HG03521 (cell line): ENCODE data around the gene RPL22.

Experiments
- ATAC-seq: cut with Tn5 transposase; IDR thresholded peaks from one replicate; pipeline ENCODE4 v1.9.1; 2021; ENCODE audit warnings: mild to moderate bottlenecking, moderate library complexity; ENCODE audit not compliant: unreplicated experiment

The RPL22 gene

DNA sequence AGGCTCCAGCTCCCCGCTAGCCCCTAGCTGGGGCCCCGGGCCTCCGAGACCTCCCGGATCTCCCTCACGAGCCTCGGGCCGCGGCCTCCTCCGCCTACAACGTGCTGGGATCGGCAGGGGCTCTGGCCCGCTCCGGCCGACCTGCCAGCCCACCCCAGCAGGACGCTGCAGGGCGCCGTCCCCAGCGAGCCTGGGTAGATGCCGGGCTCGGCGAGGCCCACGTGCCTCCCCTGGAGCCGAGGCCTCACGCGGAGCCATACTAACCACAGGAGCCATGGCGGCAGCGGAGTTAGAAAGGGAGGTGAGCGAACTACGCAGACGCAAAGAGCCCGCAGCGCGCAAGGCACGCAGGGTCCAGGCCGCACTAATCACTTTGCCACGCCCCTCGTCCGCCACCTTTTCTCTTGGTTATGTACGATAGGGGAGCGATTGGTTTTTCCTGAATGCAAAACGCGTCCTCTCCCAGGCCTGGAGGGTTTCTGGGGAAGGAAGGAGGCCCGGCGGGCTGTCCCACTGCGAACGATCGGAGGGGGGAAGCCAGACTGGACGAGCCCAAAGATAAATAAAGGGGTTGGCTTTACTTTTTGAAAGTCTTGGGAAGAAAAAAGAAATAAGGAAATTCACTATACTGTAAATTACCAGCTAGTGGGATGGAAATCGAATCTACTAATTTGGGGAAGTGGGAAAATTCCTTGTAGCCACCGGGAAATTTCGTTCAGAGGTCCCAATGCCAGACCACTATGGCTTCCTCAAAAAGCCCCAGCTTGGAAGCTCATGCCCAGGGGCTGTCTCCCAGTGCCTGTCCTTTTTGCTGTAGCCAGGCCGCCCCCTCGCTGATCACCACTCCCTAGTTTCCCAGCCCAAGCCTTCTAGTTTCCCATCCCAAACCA, at the start of gene RPL22:
Gene RPL22 (minus strand): TSS at position 298 of the 890 bp plus-strand sequence. CDS start 22 bp downstream, at position 276.
- peak; percentile 95 for ATAC-seq

DNA sequence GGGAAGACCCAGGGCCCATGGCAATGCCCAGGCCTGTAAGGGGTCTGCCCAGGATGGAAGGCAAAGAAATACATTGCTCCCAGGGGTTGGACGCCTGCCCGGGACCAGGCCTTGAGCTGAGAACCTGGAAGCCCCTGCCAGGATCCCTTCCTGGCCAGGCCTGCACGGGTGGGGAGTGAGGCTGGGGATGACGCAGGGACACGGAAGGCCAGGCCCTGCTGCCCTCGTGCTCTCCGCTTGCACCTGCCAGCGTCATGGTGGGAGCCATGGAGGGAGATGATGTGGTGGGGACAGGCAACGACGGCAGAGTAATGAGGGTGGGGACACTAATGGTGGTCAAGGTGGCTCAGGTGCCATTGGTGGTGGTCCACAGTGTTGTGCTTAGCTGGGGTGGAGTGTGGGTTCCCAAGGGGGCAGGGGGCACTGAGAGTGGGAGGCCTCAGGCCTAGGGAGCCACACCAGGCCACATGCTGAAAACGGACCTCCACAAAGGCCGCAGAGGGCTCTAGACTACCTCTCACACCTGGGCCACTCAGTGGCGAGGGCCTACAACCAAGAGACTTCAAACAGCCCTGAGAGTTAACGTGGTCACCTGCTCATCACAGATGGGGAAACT, 48.9 kb upstream of the RPL22 start:
- no peak for ATAC-seq

DNA sequence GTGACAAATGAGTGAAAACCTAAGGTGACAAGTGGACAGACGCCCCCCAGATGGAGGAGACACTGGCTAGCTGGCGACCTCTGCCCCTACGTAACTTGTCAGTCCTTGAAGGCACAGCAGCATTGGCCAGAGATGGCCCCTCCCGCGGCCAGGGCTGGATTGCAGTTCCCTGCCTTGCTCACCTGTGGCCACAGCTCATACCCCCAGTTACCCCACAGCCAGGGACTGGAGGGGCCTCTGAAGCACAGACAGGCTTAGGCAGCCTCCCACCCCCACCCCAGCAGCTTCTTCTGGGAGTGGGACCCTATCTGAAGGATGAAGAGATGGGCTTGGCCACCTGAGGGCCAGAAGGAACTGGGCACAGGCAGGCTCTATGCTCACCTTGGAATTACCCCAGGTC, 48.3 kb upstream of the RPL22 start:
- ATAC-seq: no peak

DNA sequence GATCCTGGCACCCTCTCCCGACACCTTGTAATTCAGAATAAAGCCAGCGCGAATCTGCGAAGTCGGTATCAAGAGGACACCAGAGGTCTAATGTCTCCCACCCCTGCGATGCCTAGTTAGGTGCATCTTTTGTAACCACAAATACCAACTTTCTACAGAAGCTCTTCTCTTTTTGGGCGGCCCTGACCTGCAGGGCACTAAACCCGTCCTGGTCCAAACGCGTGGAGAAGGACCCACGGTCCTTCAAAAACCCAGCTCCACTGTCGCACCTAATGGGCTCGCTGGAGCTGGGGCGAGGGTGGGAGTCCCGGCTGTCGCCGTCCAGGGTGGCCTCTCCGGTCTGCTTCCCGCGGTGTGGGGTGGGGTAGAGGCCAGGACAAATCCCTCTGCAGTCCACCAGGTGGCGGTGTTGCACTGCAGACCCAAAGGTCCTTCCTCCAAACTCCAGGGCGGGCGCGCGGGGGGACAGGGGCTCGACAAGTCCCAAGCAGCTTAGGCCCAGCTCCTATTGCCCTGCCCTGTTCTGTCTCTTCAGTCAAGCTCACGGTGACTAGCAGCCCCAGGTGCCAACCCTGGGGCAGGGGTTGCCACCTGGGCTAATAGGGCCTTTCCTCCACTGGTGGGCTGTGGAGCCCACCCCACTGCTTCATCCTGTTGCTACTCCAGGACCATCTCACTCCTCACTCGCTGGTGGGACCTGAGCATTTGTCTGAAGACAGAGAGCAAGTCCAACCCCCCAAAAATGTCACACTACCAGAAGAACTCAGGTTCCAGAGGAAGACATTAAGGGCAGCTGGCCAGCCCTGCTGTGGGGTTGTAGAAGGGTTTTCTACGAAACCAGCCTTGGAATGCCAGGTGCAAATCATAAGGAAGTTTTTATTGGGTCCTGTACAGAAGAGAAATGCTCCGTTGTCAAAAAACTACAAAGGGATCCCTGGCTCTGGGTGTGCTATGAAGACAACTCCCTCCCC, 47.4 kb upstream of the RPL22 start:
- ATAC-seq: no peak

DNA sequence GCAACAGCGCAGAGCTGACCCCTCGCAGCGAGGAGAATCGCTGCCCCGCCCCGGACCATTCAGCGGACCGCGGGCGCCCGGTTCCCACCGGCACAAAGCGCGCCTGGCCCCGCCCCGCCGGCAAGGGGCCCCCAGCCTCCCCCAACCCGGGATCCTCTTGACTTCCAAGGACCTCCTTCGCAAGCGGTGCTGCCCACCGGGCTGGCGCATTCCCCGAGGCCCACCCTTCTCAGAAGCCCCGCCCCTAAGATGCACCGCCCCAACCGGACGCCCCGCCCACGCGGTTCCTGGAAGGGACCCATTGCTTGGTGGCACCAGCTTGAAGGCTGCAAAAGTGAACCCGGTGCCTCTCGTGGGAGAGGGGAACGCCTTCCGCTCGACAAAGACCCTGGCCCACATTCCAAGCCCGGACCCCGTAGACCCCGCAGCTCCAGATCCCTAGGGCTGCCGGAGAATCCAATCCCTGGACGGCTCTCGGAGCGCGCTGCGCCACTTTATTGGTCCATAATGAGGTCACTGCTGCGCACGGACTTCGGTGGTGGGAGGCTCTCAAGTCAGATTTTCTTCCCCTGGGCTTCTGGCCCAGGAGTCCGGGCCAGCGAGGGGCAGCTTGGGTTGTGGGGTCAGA, 46.6 kb upstream of the RPL22 start:
- ATAC-seq: no peak

DNA sequence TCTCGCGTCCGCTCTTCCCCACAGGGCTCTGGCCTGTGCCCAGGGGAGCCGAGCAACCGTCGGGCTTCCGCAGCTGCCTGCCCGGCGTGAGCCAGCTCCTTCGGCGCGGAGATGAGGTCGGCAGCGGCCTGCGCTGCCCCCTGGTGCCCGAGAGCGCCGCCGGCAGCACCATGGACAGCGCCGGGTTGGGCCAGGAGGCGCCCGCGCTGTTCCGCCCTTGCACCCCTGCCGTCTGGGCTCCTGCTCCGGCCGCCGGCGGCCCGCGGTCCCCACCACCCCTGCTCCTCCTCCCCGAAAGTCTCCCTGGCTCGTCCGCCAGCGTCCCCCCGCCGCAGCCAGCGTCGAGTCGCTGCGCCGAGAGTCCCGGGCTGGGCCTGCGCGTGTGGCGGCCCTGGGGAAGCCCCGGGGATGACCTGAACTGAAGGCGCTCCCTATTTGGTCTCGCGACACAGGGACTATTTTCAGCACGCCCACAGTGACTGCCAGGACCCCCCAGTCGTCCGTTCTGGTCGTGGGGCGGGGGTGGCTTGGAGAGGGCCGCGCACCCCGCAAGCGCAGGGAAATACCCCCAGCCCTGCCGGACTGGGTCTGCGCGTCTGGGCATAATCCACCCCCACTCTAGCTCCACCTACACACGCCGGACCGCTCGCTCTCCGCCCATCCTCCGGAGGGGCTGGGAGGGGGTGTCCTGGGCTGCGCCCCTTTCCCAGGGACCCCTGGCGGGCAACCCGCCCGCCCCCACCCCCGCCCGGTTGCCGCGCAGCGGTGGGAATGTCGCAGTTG, 45.9 kb upstream of the RPL22 start:
- peak; percentile 74 for ATAC-seq

DNA sequence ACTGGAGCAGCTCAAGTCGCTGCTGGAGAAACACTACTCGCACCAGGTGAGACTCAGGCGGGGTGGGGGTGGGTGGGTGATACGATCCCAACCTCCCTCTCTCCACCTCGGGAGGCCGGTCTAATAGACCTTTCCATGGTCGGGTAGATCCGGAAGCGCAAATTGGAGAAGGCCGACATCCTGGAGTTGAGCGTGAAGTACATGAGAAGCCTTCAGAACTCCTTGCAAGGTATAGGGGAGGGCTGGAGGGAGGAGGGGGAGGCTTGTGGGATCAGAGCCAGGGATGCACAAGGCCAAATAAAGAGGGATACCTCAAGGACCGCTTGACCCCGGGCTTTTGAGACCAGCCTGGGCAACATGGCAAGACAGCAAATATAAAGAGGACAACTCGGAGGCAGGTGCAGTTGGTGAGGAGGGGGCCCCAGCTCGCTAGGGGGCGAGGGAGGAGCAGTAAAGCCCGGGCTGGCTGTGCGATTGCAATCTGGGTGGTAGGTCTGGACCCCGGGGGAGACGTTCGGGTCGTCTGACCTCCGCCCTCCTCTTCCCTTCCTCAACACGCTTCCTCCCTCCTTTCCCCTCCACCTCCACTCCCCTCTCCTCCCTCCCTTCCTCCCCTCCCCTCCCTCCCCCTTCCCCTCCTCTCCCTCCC, 45.1 kb upstream of the RPL22 start:
- no peak for ATAC-seq

DNA sequence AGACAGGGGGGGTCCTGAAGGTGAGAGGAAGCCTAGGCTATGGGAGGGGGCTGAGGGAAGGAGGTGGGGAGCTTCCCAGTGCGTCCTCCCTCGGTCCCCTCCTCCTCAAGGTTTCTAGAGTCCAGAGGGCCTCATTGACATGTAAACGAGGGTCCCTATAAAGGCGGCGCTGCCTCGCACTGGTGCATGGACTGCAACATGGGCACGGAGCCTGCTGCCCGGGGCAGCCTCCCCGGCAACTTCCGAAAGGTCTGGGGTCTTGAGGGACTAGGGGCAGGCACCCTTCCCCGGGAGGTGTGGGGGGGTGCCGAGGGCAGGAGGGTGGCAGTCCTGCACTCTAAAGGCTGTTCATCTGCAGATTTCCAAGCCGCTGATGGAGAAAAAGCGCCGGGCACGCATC, 44.6 kb upstream of the RPL22 start, which contains the start of gene HES3:
Gene HES3 (plus strand): TSS at position 187 of the 400 bp plus-strand sequence. CDS start 187 bp downstream, at position 374.
- no peak for ATAC-seq

DNA sequence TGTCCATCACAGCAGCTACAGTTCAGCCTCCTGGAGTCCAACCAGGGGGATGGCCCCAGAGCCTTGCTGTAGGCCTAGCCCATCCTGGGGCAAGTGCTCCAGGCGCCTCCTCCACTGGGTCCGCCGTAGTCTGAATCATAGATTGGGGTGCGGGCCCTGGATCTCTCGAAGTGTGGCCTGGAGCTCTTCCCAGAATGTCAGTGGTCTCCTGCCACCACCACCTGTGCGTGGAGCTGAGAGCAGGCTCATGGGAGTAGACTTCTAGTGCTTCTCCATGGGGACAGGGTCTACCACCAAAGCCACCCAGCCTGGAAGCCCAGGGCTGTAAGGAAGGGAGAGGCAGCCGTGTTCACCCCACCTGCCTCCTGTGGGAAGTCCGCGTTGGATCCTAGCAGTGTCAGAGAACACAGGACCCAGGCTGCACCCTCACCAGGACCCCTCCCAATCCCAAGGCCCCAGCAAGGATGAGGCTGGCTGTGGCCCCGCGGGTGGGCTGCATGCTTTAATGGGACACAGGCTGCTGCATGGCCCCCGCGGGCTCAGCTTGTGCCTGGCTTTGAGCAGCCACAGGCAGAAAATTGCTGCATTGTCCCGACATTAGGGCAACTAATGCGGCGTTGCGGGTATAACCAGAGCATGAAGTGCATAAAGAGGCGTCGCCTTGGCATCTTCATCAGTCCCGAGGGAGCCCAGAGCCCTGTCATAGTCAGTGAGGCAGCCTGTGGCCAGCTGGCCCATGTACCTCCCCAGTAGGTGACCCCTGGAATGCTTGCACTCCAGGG, 43.8 kb upstream of the RPL22 start:
- ATAC-seq: no peak

DNA sequence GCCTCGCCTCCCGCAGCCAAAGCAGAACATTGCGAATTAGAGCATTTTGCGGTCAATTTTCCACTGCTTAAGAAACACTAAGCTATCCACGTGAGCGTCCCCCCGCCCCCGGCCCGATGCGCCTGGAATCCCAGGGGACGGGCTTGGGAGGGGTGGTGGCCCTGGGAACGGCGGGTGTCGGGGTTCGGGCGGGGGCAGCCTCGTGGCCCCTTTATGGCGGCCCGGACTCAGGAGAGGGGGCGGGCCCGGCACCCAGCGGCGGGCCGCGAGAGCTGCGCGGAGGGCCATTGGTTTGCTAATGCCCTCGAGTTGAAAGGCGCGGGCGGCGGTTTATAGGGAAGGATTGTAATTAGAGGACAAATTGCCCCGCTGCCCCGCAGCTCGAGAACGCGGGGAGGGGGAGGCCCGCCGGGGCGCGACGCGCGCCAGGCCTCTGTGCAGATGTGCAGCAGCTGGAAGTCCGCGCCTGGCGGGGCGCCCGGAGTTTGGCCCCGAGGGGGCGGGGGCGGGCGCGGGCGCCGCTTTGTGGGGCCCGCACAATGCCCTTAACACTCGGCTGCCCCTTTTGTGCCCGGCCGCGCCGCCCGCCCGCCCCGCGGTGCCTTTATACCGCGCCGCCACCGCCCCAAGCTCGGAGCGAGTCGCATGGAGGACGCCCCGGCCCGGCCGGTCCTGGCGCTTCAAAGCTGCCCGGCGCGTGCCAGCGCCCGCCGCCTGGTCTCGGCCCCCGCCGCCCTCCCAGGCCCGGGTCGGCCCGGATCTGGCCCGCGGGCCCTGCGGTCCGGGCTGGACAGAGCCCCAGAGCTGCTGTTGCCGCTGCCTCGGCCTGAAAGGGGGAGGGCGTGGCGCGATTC, 42.7 kb upstream of the RPL22 start:
- ATAC-seq: no peak

DNA sequence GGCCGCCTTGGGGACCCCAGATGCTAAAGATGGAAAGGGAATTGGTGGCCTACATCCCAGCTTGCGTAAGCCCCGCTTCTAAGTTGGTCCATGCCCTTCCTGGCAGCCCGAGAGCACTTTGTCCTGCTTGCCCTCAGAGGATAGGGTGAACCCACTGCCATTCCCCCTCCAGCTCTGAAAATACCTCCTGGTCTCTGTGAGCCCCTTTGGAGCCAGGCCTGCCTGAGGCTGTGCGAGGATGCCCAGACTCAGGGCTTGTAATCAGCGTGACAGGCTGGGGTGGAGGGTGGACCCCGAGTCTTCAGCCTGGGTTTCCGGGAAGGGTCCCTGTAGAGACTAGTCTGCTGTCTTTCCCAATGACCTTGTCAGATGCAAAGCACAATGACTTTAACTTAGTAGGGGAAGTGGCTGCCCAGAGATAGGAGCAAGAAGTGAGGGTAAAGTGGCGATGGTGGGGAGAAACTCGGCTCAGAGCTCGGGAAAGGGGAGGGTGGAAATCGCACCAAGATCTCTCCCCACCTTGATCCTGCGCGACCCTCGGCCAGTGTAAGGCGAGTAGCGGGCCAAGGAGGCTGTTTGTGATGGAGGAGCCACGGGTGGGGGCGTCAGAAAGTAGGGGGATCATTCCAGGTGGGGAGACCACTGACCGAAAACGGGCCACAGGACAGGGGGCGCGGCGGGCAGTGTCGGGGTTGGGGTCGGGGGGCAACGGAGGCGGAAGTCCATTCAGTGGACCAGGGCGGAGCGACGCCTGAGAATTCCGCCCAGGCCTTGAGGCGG, 41.9 kb upstream of the RPL22 start:
- ATAC-seq: no peak

DNA sequence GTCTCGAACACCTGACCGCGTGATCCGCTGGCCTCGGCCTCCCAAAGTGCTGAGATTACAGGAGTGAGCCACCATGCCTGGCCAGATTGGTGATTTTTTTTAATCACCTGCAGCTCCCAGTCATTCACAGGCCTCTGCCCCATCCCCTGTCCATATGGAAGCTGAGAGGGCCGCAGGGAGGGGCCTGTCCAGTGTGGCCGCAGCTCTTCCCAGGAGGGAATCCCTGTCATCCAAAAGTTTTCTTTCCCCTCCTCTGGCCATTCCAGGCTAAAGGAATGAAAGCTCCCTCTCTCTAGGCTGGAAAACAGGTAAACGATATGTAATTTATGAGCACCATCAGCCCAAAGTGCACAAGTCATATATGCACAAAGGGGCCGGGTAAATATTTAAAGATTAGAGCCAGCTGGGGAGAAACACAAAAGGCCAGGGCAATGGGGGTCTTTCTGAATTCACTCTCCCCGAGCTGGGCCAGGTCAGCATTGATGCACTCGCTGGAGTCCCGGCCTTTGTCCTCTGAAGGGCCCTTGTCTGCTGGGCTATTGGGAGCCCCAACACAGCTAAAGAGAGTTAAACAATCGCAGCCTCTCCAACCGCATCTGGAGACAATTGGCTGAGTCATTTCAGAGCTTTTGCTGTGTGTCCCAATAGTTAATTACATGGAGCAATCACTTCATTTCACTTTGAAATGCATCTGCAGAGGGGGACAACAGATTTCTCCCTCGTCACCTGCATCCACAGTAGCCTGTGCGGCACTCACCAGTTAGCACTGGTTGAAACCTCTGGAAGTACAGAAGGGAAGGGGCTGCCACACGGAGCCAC, 40.8 kb upstream of the RPL22 start:
- no peak for ATAC-seq

DNA sequence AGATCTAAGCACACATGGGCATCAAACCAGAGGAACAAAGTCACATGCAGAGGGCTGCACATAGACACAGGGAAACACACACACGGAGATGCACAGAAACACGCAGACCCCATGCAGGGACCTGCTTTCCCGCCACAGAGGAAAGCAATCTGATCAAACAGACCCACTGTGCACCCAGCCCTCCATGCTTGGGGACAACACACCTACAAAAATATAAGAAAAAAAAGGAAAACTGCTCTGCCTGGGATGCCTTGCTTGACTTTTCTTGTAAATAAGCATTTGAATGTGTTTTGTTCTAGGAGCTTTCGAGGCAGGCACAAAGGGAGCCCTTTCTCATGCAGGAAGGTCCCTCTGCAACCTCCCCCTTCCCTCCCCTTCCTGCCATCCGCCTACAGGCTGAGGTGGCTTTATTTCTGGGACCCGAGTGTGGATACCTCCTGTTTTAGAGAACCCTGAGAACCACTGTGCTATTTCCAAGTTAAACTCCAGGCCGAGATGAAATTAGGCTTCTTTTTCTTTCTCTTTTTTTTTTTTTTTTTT, 39.9 kb upstream of the RPL22 start:
- ATAC-seq: no peak

DNA sequence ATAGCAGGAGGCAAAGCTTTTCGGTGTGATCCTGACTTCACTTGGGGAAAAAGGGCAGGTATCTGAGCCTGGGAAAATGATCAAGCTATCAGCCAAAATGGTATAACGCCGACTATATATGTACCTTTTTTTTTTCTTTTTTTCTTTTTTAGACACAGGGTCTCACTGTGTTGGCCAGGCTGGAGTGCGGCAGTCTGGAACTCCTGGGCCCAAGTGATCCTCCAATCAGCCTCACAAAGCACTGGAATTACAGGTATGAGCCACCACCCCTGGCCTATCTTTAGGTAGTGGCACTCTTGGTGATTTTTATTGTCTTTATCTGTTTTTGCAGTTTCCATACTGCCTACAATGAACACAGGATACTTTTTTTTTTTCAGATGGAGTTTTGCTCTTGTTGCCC, 37.7 kb upstream of the RPL22 start:
- no peak for ATAC-seq

DNA sequence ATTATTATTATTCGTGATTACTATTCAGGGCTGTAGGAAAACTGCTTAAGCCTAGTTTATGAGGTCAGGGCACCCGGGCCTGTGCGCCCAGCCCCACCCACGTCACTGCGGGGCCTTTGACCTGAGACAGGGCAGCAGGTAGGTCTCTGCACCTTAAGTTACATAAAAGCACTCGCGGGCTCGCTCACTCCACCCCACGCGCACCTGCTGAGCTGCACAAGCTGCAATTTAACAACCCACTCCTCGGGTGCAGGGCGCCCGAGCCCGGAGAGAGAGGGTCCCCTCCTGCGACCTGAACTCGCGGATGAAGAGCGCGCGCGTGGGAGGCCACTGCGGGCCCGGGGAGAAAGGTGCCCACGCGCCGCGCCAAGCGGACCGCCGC, 35.9 kb upstream of the RPL22 start:
- no peak for ATAC-seq
